ENCODE results near the gene BCKDK. TPM values are rescaled to one million over a fixed set of nuclear protein-coding genes. Genes with fewer than 3 reads are reported as not detected.

BCKDK gene
- total and polyA plus RNA-seq, 2 donors (not counting 3 experiments of a cell fraction or from before 2014, with no cell fraction given): 57.8 to 78.3 TPM

- peak overlapping the region; percentile 51 for H2AFZ ChIP-seq (ENCODE audit: low read depth, low read length)
- POLR2A ChIA-PET: interaction anchor here (0.9 to 1.8 kb wide), 4 partner anchors 9 to 105 kb away, joined by 5 to 9 read pairs (median 6); partner anchors contain the start of genes FUS and STX4
- H4K20me1 ChIP-seq (replicated peaks; ENCODE audit: control insufficient read depth, extremely low read depth, insufficient read depth, low read length): no peaks in the 10 kb centered on the region
Measured at GRCh38 chr16:31074814-31075183, 33.4 kb upstream of the BCKDK start.

More at GRCh38 chr16:31074814-31075183, 33.4 kb upstream of the BCKDK start:
- dilution Hi-C loops (cut with MboI; ENCODE audit: extremely low pct_ligation_motif_present, low sequenced_read_pairs): no loop called here
- TF ChIP-seq POLR2A (IDR thresholded peaks at IDR 0.05; ENCODE audit: low read depth, low read length): no peak
- no peak for TF ChIP-seq MAX (IDR thresholded peaks at IDR 0.05; ENCODE audit: insufficient read depth, insufficient read length)
- no peak for TF ChIP-seq CTCF (IDR thresholded peaks at IDR 0.05; ENCODE audit: extremely low read depth in 1 of 2, insufficient read depth in 1 of 2, low read depth in 1 of 2, low read length in 2 of 2)
- no peak for TF ChIP-seq POLR2AphosphoS5 (IDR thresholded peaks at IDR 0.05; ENCODE audit: insufficient read depth, low read depth, low read length)
- Histone ChIP-seq H3K4me2 (ENCODE audit: insufficient read depth, low read length) (peak overlapping the region; percentile 88), H3K27me3 (ENCODE audit: control insufficient read depth in 2 of 2, insufficient read depth in 2 of 2, low read length in 2 of 2) (no peaks in the 10 kb centered on the region), H3K79me2 (ENCODE audit: control insufficient read depth, insufficient read depth, low read length) (peaks cover 48% of the 10 kb centered on the region), H3K27ac (ENCODE audit: insufficient read depth, low read depth, low read length) (peak overlapping the region; percentile 86), H3K9me3 (replicated peaks; ENCODE audit: control insufficient read depth, insufficient read depth, low read length) (no peaks in the 10 kb centered on the region), H3K9ac (replicated peaks; ENCODE audit: extremely low read depth, insufficient read depth, low read length) (peak overlapping the region; percentile 97), H3K4me3 (replicated peaks in 1 of 3; ENCODE audit: insufficient read depth in 1 of 3, low read depth in 1 of 3, low read length in 3 of 3) (peak overlapping the region; percentile 61 to 87 (median 87)), H3K9me1 (replicated peaks; ENCODE audit: control insufficient read depth, extremely low read depth, insufficient read depth, low read length) (no peaks in the 10 kb centered on the region), H3K36me3 (ENCODE audit: control insufficient read depth in 2 of 2, extremely low read depth in 1 of 2, insufficient read depth in 2 of 2, low read length in 2 of 2) (peaks cover 3 to 28% of the 10 kb centered on the region in 2 experiments), H3K4me1 (ENCODE audit: control insufficient read depth, extremely low read depth, insufficient read depth, low read length) (peaks cover 14% of the 10 kb centered on the region)
- FAIRE-seq (no peak), DNase-seq (ENCODE audit: low read depth, low spot score) (no peak)
- intact Hi-C loops (cut with micrococcal nuclease): loop anchor here (1.0 to 10.0 kb wide), 10 partner anchors 20 to 790 kb away; partner anchors contain the start of genes ARMC5, FUS, HSD3B7 and KAT8
- no TSS peak for BruUV-seq (replicated peaks)
- CTCF ChIA-PET: interaction anchor here (1.2 to 2.3 kb wide), 6 partner anchors 9 to 368 kb away, joined by 3 to 22 read pairs (median 6); partner anchors contain the start of genes HSD3B7 and ZNF843

Measured in endothelial cell of umbilical vein (primary cell).